Breast epithelium (tissue), 4 donors: ENCODE results near the gene PARL. TPM values are rescaled to one million over a fixed set of nuclear protein-coding genes. Genes with fewer than 3 reads are reported as not detected.

Source experiments
- DNase-seq, 2 donors: peaks; one replicate each; pipeline ENCODE4 v3.0.0-alpha.2; 2019; ENCODE audit warnings: low spot score in 2 of 2
- H3K27ac ChIP-seq, 2 donors: fragments of 200-600 bp; sonication (generic) in 1 of 2; one replicate each; pipeline ENCODE4 v1.5.1; 2016 to 2019; ENCODE audit warnings: mild to moderate bottlenecking in 1 of 2
- H3K27me3 ChIP-seq, 2 donors: fragments of 200-600 bp; sonication (generic) in 1 of 2; one replicate each; pipeline versions ENCODE4 v1.5.1 to v1.6.0; 2017 to 2019; ENCODE audit warnings: control low read depth in 1 of 2, mild to moderate bottlenecking in 1 of 2
- H3K36me3 ChIP-seq: fragments of 200-600 bp; one replicate; pipeline ENCODE4 v1.5.1; 2019
- H3K4me1 ChIP-seq, 2 donors: fragments of 200-600 bp; sonication (generic); one replicate each; pipeline ENCODE4 v1.5.1; 2016 to 2019; ENCODE audit warnings: control low read depth in 1 of 2
- H3K4me3 ChIP-seq, 3 donors: fragments of 200-600 bp; sonication (generic); 1 replicate in 2 of 3; 2 replicates in 1 of 3; pipeline ENCODE4 v1.5.1; 2016 to 2019; ENCODE audit warnings: mild to moderate bottlenecking in 3 of 3, moderate library complexity in 2 of 3
- H3K9me3 ChIP-seq, 2 donors: fragments of 200-600 bp; sonication (generic) in 1 of 2; one replicate each; pipeline ENCODE4 v1.5.1; 2016 to 2019; ENCODE audit warnings: control low read depth in 1 of 2
- POLR2A ChIP-seq: fragments of 450-650 bp; IDR thresholded peaks from one replicate; pipeline ENCODE4 v1.6.1; 2016; ENCODE audit warnings: antibody characterized with exemption, mild to moderate bottlenecking, moderate library complexity
- POLR2AphosphoS5 ChIP-seq, 3 donors: sonication (generic); formaldehyde crosslinking; IDR thresholded peaks; one replicate each; pipeline ENCODE4 v1.6.1; 2017; ENCODE audit warnings: antibody characterized with exemption in 3 of 3
- intact Hi-C: fragments of 100-400 bp; cut with DNase I; formaldehyde crosslinking; loops from one replicate; pipeline ENCODE4 v1.15.1; 2023; ENCODE audit warnings: low total_unique reads
- total RNA-seq, 3 donors: library from RNA; depleted of rRNA; stranded (reverse); fragments of >200 nt; gene quantifications; one replicate each; pipeline ENCODE4 v1.1.0, GENCODE V29; 2016
- TF ChIP-seq, protein P1 (sequence below), 3 donors: fragments of 450-650 bp; IDR thresholded peaks; one replicate each; pipeline ENCODE4 v1.5.1; 2016 to 2017; ENCODE audit warnings: antibody characterized with exemption in 3 of 3, mild to moderate bottlenecking in 3 of 3, moderate library complexity in 3 of 3

Gene PARL
- total RNA-seq, 3 donors from 2014 or later, result 48.0 to 53.6 (median 50.5) TPM

DNA sequence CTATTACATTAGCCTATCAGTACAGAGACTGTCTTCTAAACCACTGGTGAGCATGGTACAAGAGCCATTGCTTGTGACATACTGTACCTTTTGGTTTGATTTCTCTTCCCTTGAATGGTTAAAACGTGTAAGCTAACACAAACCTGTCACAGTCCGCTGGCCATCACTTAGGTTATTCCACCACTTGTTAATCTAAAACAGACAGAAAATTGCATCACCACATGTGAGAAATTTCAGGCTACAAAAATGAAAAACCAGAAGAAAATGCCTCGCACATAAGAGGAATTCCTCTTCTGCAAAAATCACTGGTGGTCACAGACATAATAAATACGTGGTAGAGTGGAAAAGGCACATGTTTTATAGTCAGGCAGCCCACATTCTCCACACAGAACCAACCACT lies 22.1 kb downstream of the PARL start:
- H3K27ac ChIP-seq, result no peak overlapping the region
- no peaks in the 10 kb centered on the region for H3K4me1 ChIP-seq
- TF ChIP-seq POLR2AphosphoS5 (IDR thresholded peaks at IDR 0.05) (no peak), POLR2A (no peak)
- TF ChIP-seq, protein P1, sequence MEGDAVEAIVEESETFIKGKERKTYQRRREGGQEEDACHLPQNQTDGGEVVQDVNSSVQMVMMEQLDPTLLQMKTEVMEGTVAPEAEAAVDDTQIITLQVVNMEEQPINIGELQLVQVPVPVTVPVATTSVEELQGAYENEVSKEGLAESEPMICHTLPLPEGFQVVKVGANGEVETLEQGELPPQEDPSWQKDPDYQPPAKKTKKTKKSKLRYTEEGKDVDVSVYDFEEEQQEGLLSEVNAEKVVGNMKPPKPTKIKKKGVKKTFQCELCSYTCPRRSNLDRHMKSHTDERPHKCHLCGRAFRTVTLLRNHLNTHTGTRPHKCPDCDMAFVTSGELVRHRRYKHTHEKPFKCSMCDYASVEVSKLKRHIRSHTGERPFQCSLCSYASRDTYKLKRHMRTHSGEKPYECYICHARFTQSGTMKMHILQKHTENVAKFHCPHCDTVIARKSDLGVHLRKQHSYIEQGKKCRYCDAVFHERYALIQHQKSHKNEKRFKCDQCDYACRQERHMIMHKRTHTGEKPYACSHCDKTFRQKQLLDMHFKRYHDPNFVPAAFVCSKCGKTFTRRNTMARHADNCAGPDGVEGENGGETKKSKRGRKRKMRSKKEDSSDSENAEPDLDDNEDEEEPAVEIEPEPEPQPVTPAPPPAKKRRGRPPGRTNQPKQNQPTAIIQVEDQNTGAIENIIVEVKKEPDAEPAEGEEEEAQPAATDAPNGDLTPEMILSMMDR (IDR thresholded peaks at IDR 0.05), result no peak
- no peak for DNase-seq
- no peaks in the 10 kb centered on the region for H3K9me3 ChIP-seq
- no peak overlapping the region for H3K4me3 ChIP-seq
- H3K36me3 ChIP-seq, result no peaks in the 10 kb centered on the region
- intact Hi-C loops, result no loop called here
- no peaks in the 10 kb centered on the region for H3K27me3 ChIP-seq

DNA sequence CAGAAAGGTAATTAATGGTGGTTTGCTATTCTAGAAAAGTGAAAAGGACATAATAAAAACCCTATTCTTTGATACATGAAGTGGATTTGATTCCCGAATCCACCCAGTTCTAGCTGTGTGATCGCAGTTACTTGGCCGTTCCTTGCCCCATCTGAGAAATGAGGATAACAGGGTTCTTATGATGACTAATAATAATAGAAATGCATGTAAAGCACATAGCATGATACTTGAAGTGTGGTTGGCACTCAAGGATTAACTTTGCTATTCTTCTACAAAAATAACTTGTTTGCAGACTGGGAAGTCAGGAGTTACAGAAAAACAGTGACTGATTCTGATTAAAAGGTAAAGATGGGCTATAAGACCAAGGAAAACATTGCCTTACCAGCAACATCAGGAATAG lies 26.8 kb downstream of the PARL start:
- Histone ChIP-seq H3K4me1 (no peaks in the 10 kb centered on the region), H3K36me3 (peaks cover 15% of the 10 kb centered on the region), H3K9me3 (no peaks in the 10 kb centered on the region), H3K27ac (no peak overlapping the region), H3K4me3 (no peak overlapping the region), H3K27me3 (no peaks in the 10 kb centered on the region)
- TF ChIP-seq POLR2A (no peak), POLR2AphosphoS5 (IDR thresholded peaks at IDR 0.05) (no peak)
- TF ChIP-seq, protein P1 (IDR thresholded peaks at IDR 0.05), result no peak
- no peak for DNase-seq
- intact Hi-C loops, result loop anchor here (10.0 kb wide), 1 partner anchor 303 kb away; the partner anchor contains the start of gene KLHL6

DNA sequence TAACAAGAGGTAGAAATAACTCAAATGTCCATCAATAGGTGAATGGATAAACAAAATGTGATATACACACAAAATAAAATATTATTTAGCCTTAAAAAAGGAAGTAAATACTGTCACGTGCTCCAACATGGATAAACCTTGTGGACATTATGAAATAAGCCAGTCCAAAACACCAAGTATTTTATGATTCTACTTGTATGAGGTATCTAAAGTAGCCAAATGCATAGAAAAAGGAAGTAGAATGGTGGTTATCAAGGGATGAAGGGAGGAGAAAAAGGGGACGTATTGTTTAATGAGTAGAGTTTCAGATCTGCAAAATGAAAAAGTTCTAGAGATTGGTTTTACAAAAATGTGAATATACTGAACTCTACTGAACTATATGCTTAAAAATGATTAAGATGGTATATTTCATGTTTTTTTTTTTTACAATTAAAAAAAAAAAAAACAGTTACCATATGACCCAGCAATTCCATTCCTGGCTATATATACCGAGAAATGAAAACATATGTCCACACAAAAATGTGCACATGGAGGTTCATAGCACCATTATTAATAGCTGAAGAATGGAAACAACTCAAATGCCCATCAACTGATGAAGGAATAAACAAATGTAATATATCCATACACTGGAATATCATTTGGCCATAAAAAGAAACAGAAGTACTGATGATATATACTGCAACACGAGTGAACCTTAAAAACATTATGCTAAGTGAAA lies 30.2 kb downstream of the PARL start:
- TF ChIP-seq POLR2A (no peak), POLR2AphosphoS5 (IDR thresholded peaks at IDR 0.05) (no peak)
- TF ChIP-seq, protein P1 (IDR thresholded peaks at IDR 0.05), result no peak
- Histone ChIP-seq H3K27me3 (no peaks in the 10 kb centered on the region), H3K4me3 (no peak overlapping the region), H3K9me3 (no peaks in the 10 kb centered on the region), H3K27ac (no peak overlapping the region), H3K36me3 (peaks cover 15% of the 10 kb centered on the region), H3K4me1 (no peaks in the 10 kb centered on the region)
- DNase-seq, result no peak
- intact Hi-C loops, result loop anchor here (10.0 kb wide), 1 partner anchor 300 kb away; the partner anchor contains the start of gene KLHL6

DNA sequence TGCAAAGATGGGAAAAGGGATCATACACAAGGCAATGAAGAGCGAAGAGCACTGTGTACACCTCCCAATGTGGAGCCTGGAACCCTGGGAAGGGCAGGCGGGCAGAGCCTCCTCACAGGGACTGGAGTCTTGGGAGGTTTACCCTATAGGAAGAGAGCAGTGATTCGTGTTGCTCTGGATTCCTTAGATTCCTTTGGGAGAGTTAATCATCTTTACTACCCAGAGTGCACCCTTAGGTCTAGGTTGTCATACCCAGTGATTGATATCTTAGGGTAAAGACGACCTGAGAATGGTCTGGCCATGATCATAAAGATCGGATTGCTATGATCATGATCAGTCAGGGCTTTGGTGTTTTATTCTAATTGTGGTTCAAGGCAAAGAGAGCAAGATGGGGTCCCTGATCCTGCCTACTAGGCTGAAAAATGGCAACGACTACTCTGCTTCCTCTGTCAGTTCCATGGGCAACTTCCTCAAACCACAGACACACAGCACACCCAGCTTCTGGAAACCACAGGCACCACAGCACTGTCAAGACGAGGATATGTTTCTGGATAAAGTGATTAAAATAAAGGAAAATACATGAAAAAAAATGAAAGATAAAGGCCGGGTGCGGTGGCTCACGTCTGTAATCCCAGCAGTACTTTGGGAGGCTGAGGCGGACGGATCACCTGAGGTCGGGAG lies 38.9 kb downstream of the PARL start:
- Histone ChIP-seq H3K4me1 (peaks cover 0 to 5% of the 10 kb centered on the region in 2 donors), H3K27me3 (no peaks in the 10 kb centered on the region), H3K36me3 (peaks cover 4% of the 10 kb centered on the region), H3K9me3 (no peaks in the 10 kb centered on the region), H3K27ac (peak overlapping the region; percentile 64 to 70), H3K4me3 (no peak overlapping the region)
- no peak for DNase-seq
- intact Hi-C loops, result no loop called here
- TF ChIP-seq POLR2A (no peak), POLR2AphosphoS5 (IDR thresholded peaks at IDR 0.05) (no peak)
- TF ChIP-seq, protein P1 (IDR thresholded peaks at IDR 0.05), result no peak

DNA sequence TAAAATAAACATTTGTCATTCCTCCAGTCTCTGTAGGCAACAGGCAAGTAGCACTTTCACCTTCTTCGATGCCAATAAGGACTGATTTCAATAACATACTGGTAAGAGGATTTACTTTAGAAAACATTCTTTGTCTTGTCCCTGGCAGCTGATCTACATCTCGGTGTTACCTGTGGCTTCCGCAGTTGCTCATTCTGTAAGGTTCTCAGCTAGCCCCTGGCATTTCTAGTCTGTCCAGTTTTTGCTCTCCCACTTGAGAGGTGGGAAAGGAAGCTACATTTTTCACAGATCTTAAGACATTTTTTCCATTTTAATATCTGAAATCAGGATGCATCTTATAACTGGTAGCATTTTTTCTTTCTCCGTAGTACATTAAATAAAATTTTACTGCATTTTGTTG lies 39.6 kb downstream of the PARL start:
- intact Hi-C loops, result no loop called here
- Histone ChIP-seq H3K27ac (peak overlapping the region; percentile 64 to 70), H3K9me3 (no peaks in the 10 kb centered on the region), H3K27me3 (no peaks in the 10 kb centered on the region), H3K4me1 (peaks cover 0 to 5% of the 10 kb centered on the region in 2 donors), H3K36me3 (peaks cover 4% of the 10 kb centered on the region), H3K4me3 (no peak overlapping the region)
- TF ChIP-seq, protein P1 (IDR thresholded peaks at IDR 0.05), result no peak
- no peak for DNase-seq
